Left renal cortex interstitium (tissue), 4 donors: ENCODE results near the gene GUCD1. TPM values are rescaled to one million over a fixed set of nuclear protein-coding genes. Genes with fewer than 3 reads are reported as not detected.

Experiments used
- DNase-seq, 4 donors: peaks; one replicate each; pipeline ENCODE4 v3.0.0-alpha.2; 2013; ENCODE audit warnings: low read depth in 4 of 4, low spot score in 2 of 4, missing footprints in 1 of 4
- polyA plus RNA-seq, 4 donors: library from polyadenylated mRNA; unstranded; fragments of 120-200 nt; gene quantifications; one replicate each; pipeline ENCODE4 v1.2.1, GENCODE V29; 2013; ENCODE audit not compliant: insufficient read length in 4 of 4

GUCD1 gene
- polyA plus RNA-seq, 4 donors = 82.9 to 96.5 (median 93.2) TPM

GRCh38 chr22:24591286-24591830 is 36.4 kb upstream of the GUCD1 start:
- no peak for DNase-seq

GRCh38 chr22:24590596-24591173 is 35.7 kb upstream of the GUCD1 start:
- no peak for DNase-seq

GRCh38 chr22:24589518-24590030 is 34.6 kb upstream of the GUCD1 start:
- DNase-seq = no peak

GRCh38 chr22:24588757-24589481 is 34.0 kb upstream of the GUCD1 start:
- DNase-seq = no peak

- no peak for DNase-seq
Measured at GRCh38 chr22:24588381-24588756, 33.4 kb upstream of the GUCD1 start.

- DNase-seq = no peak
Measured at GRCh38 chr22:24587948-24588347, 33.0 kb upstream of the GUCD1 start.

GRCh38 chr22:24587251-24587650 is 32.3 kb upstream of the GUCD1 start:
- no peak for DNase-seq

GRCh38 chr22:24585927-24586546 is 31.1 kb upstream of the GUCD1 start:
- no peak for DNase-seq

GRCh38 chr22:24585461-24585860 is 30.5 kb upstream of the GUCD1 start:
- DNase-seq = no peak

GRCh38 chr22:24584871-24585411 is 30.0 kb upstream of the GUCD1 start:
- DNase-seq = no peak

GRCh38 chr22:24584166-24584790 is 29.3 kb upstream of the GUCD1 start:
- no peak for DNase-seq

- DNase-seq = no peak
Measured at GRCh38 chr22:24583221-24584165, 28.6 kb upstream of the GUCD1 start.

- no peak for DNase-seq
Measured at GRCh38 chr22:24582056-24582814, 27.3 kb upstream of the GUCD1 start.

- DNase-seq = no peak
Measured at GRCh38 chr22:24580276-24580675, 25.3 kb upstream of the GUCD1 start.

GRCh38 chr22:24579258-24579601 is 24.3 kb upstream of the GUCD1 start:
- no peak for DNase-seq

- no peak for DNase-seq
Measured at GRCh38 chr22:24578355-24579257, 23.7 kb upstream of the GUCD1 start.

- DNase-seq = no peak
Measured at GRCh38 chr22:24576778-24577177, 21.8 kb upstream of the GUCD1 start.

- DNase-seq = no peak
Measured at GRCh38 chr22:24571266-24571665, 16.3 kb upstream of the GUCD1 start.
